H1 (cell line): ENCODE data around the gene PTPRH.

Experiments
- CBX5 ChIP-seq: fragments of 300-800, 300-1000 bp; sonication (generic); IDR thresholded peaks from 2 replicates; pipeline ENCODE4 v1.7.1; 2016; ENCODE audit warnings: antibody characterized with exemption, low read length, low read depth
- CREB1 ChIP-seq: IDR thresholded peaks from 2 replicates; pipeline ENCODE4 v1.6.1; 2012; ENCODE audit warnings: inconsistent platforms
- EZH2 ChIP-seq: fragments of 200-600 bp; sonication (generic); IDR thresholded peaks from 2 replicates; pipeline ENCODE4 v1.7.1; 2012; ENCODE audit warnings: low read depth, mild to moderate bottlenecking, moderate library complexity, low read length, inconsistent platforms; ENCODE audit not compliant: severe bottlenecking
- JUND ChIP-seq: IDR thresholded peaks from 2 replicates; pipeline ENCODE4 v1.6.1; 2011; ENCODE audit warnings: mild to moderate bottlenecking, improper control_type of control experiment, low read length
- PHF8 ChIP-seq: fragments of 200-600 bp; sonication (generic); conservative IDR thresholded peaks from 2 replicates; pipeline ENCODE4 v1.7.1; 2012; ENCODE audit warnings: low read depth, mild to moderate bottlenecking, inconsistent platforms, low read length, moderate library complexity
- POU5F1 ChIP-seq: IDR thresholded peaks from 2 replicates; pipeline ENCODE4 v1.6.1; 2011; ENCODE audit warnings: low read depth, mild to moderate bottlenecking, low read length, moderate library complexity
- RAD21 ChIP-seq, 2 experiments: IDR thresholded peaks in 1 of 2; conservative IDR thresholded peaks in 1 of 2; 2 replicates each; pipeline ENCODE4 v1.6.1; 2011; ENCODE audit warnings: low read depth in 2 of 2, low read length in 2 of 2, improper control_type of control experiment in 1 of 2, inconsistent platforms in 1 of 2, mild to moderate bottlenecking in 1 of 2, moderate library complexity in 1 of 2
- TEAD4 ChIP-seq: IDR thresholded peaks from 2 replicates; pipeline ENCODE4 v1.6.1; 2012; ENCODE audit warnings: low read depth, low read length, inconsistent platforms, mixed read lengths
- YY1 ChIP-seq: IDR thresholded peaks from 2 replicates; pipeline ENCODE4 v1.6.1; 2011; ENCODE audit warnings: low read depth, mild to moderate bottlenecking, low read length
- ZNF274 ChIP-seq: IDR thresholded peaks from 2 replicates; pipeline ENCODE4 v1.7.0; 2012; ENCODE audit warnings: low read length, borderline replicate concordance; ENCODE audit errors: extremely low read depth
- TF ChIP-seq, protein P1 (sequence below): IDR thresholded peaks from 2 replicates; pipeline ENCODE4 v1.6.1; 2011; ENCODE audit warnings: low read length, improper control_type of control experiment
- TF ChIP-seq, protein P2 (sequence below), 3 experiments: IDR thresholded peaks; 1 replicate in 2 of 3; 2 replicates in 1 of 3; pipeline versions ENCODE4 v1.5.1 to v1.6.1; 2011; ENCODE audit warnings: low read length in 3 of 3, mild to moderate bottlenecking in 3 of 3, inconsistent platforms in 2 of 3, low read depth in 1 of 3, moderate library complexity in 1 of 3; ENCODE audit not compliant: insufficient read depth in 1 of 3; ENCODE audit errors: control extremely low read depth in 1 of 3
- TF ChIP-seq, protein P3 (sequence below): IDR thresholded peaks from 2 replicates; pipeline ENCODE4 v1.6.1; 2012; ENCODE audit warnings: inconsistent platforms

DNA sequence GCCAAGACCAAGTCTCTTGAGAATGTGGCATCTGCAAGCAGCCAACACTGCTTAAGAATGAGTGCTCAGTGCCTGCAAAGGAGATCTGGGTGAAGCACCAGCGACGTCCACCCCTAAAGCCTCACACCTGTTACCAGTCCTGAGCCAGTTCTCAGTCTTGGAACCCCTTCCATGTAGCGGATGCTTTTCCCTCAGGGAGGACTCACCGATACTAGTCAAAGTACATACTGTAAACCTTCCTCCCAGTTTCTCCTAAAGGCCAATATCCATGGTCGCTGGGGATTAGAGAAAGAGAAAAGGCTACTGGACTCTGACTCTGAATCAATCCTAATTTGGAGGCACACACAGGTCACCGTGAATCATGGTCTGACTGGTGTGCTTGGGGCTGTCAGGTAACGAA is 4.2 kb upstream of the PTPRH start:
- TF ChIP-seq, protein P1, sequence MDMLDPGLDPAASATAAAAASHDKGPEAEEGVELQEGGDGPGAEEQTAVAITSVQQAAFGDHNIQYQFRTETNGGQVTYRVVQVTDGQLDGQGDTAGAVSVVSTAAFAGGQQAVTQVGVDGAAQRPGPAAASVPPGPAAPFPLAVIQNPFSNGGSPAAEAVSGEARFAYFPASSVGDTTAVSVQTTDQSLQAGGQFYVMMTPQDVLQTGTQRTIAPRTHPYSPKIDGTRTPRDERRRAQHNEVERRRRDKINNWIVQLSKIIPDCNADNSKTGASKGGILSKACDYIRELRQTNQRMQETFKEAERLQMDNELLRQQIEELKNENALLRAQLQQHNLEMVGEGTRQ: no peak
- TF ChIP-seq, protein P2, sequence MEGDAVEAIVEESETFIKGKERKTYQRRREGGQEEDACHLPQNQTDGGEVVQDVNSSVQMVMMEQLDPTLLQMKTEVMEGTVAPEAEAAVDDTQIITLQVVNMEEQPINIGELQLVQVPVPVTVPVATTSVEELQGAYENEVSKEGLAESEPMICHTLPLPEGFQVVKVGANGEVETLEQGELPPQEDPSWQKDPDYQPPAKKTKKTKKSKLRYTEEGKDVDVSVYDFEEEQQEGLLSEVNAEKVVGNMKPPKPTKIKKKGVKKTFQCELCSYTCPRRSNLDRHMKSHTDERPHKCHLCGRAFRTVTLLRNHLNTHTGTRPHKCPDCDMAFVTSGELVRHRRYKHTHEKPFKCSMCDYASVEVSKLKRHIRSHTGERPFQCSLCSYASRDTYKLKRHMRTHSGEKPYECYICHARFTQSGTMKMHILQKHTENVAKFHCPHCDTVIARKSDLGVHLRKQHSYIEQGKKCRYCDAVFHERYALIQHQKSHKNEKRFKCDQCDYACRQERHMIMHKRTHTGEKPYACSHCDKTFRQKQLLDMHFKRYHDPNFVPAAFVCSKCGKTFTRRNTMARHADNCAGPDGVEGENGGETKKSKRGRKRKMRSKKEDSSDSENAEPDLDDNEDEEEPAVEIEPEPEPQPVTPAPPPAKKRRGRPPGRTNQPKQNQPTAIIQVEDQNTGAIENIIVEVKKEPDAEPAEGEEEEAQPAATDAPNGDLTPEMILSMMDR (IDR thresholded peaks at IDR 0.05; ENCODE audit: control extremely low read depth in 1 of 3, insufficient read depth in 1 of 3, low read depth in 1 of 3, low read length in 3 of 3): no peak
- TF ChIP-seq JUND (no peak), RAD21 (IDR thresholded peaks at IDR 0.05 in 1 of 2, conservative IDR thresholded peaks at IDR 0.05 in 1 of 2; ENCODE audit: low read depth in 2 of 2, low read length in 2 of 2) (no peak), EZH2 (no peak), PHF8 (no peak), TEAD4 (no peak), ZNF274 (no peak), CBX5 (no peak), CREB1 (no peak), POU5F1 (no peak), YY1 (no peak)
- TF ChIP-seq, protein P3, sequence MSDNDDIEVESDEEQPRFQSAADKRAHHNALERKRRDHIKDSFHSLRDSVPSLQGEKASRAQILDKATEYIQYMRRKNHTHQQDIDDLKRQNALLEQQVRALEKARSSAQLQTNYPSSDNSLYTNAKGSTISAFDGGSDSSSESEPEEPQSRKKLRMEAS: no peak
